Activated T-cell treated with anti-CD3 and anti-CD28 coated beads, Interleukin-2, amount 50 U/mL, for 72 hours (primary cell): ENCODE results near the gene FOXP1. TPM values are rescaled to one million over a fixed set of nuclear protein-coding genes. Genes with fewer than 3 reads are reported as not detected.
A peak's percentile ranks its signal among the peaks of the same experiment; 100 is the strongest.
"Not testable (repeated sequence)": the region's sequence is repeated elsewhere in the genome, so short reads cannot be mapped to it uniquely, and the experiment has no call there.

Experiments
- ATAC-seq, 2 donors: fragments of 150-1000 bp; cut with Tn5 transposase; replicated peaks in 1 of 2; 2 replicates each; pipeline ENCODE4 v1.10.0; 2021; ENCODE audit warnings: moderate library complexity in 2 of 2, mild to moderate bottlenecking in 1 of 2
- DNase-seq, 2 donors: peaks; one replicate each; pipeline ENCODE4 v3.0.0; 2021 to 2022; ENCODE audit warnings: mixed read lengths in 1 of 2
- H3K27ac Mint-ChIP-seq: one replicate; pipeline ENCODE4 v1.8.0; 2022; ENCODE audit warnings: mild to moderate bottlenecking, moderate library complexity, mixed read lengths
- H3K27me3 Mint-ChIP-seq: one replicate; pipeline ENCODE4 v1.8.0; 2022; ENCODE audit warnings: low read depth, mixed read lengths
- H3K36me3 Mint-ChIP-seq, 2 donors: one replicate each; pipeline ENCODE4 v1.8.0; 2022; ENCODE audit warnings: mixed read lengths in 2 of 2, mild to moderate bottlenecking in 1 of 2; ENCODE audit not compliant: insufficient read depth in 2 of 2
- H3K4me1 Mint-ChIP-seq: one replicate; pipeline ENCODE4 v1.8.0; 2022; ENCODE audit warnings: low read depth, mixed read lengths
- H3K4me3 Mint-ChIP-seq, 2 donors: one replicate each; pipeline ENCODE4 v1.8.0; 2022; ENCODE audit warnings: mild to moderate bottlenecking in 2 of 2, mixed read lengths in 2 of 2, moderate library complexity in 2 of 2
- H3K9me3 Mint-ChIP-seq, 2 donors: one replicate each; pipeline ENCODE4 v1.8.0; 2022; ENCODE audit warnings: mixed read lengths in 2 of 2
- total RNA-seq, 2 donors: library from RNA; stranded (reverse); gene quantifications; one replicate each; pipeline ENCODE4 v1.2.3, GENCODE V29; 2022

FOXP1 gene
- total RNA-seq, 2 donors from 2014 or later: 124 to 156 TPM

DNA sequence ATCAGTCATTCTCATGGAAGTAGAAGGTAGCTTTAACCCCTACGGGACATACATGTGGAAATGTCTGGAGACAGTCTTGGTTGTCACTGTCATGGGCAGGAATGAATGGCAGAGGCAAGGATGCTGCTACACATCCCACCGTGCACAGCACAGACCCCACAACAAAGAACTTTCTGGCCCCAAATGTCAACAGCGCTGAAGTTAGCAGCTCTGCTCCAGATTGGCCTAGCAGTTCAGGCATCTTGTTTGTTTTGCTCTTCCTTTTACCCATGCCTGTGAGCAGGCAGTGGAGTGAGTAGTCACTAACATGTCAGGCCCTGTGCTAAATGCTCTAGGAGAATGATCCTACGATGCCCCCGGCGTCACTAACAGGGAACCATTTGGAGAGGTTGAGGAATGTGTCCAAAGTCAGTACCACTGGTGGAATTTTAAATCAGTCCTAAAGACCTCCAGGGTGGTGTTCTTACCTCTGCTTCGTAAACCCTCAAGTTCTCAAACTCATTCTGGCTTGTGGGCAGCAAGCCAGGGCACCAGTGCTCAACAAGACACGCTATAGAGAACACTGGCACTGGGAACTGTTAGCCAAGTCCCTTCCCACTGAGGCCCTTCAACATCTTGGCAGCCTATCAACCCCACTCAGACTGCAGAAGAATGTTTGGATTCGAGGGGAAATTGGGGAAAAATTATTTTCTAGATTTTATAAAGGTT lies 142.2 kb downstream of the FOXP1 start:
- Mint-ChIP-seq H3K4me1 (peaks cover 96% of the 10 kb centered on the region), H3K9me3 (peaks cover 0 to 3% of the 10 kb centered on the region in 2 donors), H3K36me3 (peaks cover 3 to 4% of the 10 kb centered on the region in 2 donors), H3K4me3 (peak overlapping the region; percentile 70 to 79), H3K27me3 (no peaks in the 10 kb centered on the region), H3K27ac (peak overlapping the region; percentile 43)
- peak in 1 of 2 donors; percentile 10 for ATAC-seq
- no peak for DNase-seq

DNA sequence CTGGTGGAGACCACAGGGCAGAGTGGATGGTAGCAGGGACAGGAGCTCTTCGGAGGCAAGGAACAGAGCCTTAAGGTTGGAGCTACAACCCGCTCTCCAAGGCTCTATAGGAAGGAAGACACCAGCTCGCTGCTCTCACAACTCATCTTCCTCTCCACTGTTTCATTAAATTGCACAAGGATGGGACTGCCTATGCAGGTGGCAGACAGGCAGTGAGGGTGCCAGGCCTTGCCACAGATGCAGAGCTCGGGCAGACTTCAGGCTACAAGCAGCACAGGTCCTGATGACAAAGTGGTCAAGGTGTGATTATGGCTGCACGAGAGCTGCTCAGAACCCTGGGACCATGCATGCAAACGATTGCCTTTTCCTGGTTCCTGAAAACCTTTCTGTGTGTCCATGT lies 144.6 kb downstream of the FOXP1 start:
- Mint-ChIP-seq H3K4me3 (peak overlapping the region; percentile 2 to 31), H3K9me3 (no peaks in the 10 kb centered on the region), H3K36me3 (peaks cover 0 to 2% of the 10 kb centered on the region in 2 donors), H3K4me1 (peaks cover 85% of the 10 kb centered on the region), H3K27ac (peak overlapping the region; percentile 59), H3K27me3 (no peaks in the 10 kb centered on the region)
- DNase-seq: no peak
- no peak for ATAC-seq

DNA sequence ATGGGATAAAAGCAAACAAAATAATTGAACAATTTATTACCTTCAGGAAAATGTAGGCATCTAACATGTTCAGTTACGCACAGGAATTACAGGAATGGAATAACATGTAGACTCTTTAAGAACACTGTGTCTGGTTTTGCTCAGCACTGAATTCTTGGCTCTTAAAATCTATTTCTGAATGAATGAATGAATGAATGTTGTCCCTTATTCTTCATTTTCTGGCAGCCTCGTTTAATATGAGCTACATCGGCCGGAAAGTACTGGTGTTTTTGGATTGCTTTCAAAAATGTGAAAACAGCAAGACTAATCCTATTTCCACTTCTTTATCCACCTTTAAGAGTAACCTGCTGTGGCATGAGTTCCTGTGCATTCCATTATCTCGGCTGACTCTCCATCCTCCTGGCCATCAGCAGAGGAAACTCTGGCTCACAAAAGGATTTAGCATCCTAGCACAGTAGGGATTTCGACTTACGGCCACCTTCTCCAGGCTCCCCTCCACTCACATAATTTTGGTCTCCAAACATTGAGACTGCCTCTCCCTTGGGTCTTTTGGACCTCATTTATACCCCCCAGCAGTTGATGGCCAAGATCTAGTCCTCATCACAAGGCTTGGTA lies 145.3 kb downstream of the FOXP1 start:
- peak overlapping the region; percentile 31 to 47 for H3K4me3 Mint-ChIP-seq

DNA sequence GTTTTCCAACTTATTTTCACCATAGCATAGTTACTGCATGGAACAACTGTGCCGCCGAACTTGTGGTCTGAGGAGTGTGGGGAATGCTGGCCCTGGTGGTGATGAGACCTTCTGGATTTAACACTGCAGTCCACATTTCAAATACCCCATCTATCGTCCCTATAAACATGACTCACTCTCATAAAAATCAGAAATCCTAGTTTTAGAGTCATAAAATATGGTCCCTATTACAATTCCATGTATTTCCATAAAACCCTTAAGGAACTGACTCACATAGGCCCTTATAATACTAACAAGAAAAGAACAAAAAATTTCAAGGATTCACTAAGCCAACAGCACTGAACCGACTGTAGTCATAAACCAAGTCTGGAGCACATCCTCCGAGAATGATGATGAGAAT lies 147.2 kb downstream of the FOXP1 start:
- no peak for DNase-seq
- H3K9me3 Mint-ChIP-seq: no peaks in the 10 kb centered on the region
- ATAC-seq: no peak
- no peaks in the 10 kb centered on the region for H3K27me3 Mint-ChIP-seq
- H3K4me1 Mint-ChIP-seq: peaks cover 86% of the 10 kb centered on the region
- peaks cover 0 to 2% of the 10 kb centered on the region in 2 donors for H3K36me3 Mint-ChIP-seq
- peak overlapping the region in 1 of 2 donors; percentile 47 for H3K4me3 Mint-ChIP-seq
- H3K27ac Mint-ChIP-seq: no peak overlapping the region

More for the DNA sequence above, 145.3 kb downstream of the FOXP1 start:
- Mint-ChIP-seq H3K27me3 (no peaks in the 10 kb centered on the region), H3K36me3 (peaks cover 0 to 2% of the 10 kb centered on the region in 2 donors), H3K4me1 (peaks cover 85% of the 10 kb centered on the region), H3K9me3 (no peaks in the 10 kb centered on the region), H3K27ac (peak overlapping the region; percentile 59)
- no peak for ATAC-seq
- DNase-seq: no peak

DNA sequence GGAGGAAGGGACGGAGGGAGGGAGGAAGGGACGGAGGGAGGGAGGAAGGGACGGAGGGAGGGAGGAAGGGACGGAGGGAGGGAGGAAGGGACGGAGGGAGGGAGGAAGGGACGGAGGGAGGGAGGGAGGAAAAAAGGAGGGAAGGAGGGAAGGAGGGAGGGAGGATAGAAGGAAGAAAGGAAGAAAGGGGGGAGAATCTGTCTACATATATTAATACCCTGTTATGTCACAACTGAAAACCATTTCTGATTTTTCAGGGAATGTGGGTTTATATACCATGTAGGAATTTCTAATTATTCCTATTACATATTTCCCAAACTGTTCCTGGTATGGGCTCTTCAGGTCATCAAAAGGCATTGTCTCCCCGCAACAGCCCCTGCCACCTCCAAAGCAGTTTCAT lies 147.7 kb downstream of the FOXP1 start:
- H3K36me3 Mint-ChIP-seq, H3K27ac Mint-ChIP-seq, ATAC-seq, H3K4me3 Mint-ChIP-seq, H3K27me3 Mint-ChIP-seq, H3K9me3 Mint-ChIP-seq, DNase-seq: not testable (repeated sequence)
- peaks cover 86% of the 10 kb centered on the region for H3K4me1 Mint-ChIP-seq

DNA sequence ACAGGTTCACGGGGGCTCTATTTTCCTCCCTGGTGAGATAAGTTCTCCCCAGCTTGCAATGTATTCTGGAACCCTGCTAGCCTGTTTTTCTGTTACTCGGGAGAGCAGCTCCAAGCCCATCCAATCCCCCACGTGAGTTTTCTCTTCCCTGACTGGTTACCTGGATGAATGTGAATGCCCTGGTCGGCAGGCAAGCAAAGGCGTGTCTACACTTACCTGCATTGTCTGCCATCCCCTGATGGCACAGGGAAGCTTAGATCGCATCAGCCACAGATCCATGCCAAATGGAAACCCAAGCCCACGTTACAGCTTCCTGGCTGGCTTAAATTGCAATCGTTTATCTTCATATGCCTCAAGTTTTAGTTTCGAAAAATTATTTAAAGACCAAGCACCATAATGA lies 149.9 kb downstream of the FOXP1 start:
- Mint-ChIP-seq H3K27me3 (no peaks in the 10 kb centered on the region), H3K36me3 (peaks cover 0 to 2% of the 10 kb centered on the region in 2 donors), H3K27ac (no peak overlapping the region), H3K4me3 (peak overlapping the region; percentile 29 to 52), H3K9me3 (no peaks in the 10 kb centered on the region), H3K4me1 (peaks cover 85% of the 10 kb centered on the region)
- ATAC-seq (no peak), DNase-seq (no peak)

DNA sequence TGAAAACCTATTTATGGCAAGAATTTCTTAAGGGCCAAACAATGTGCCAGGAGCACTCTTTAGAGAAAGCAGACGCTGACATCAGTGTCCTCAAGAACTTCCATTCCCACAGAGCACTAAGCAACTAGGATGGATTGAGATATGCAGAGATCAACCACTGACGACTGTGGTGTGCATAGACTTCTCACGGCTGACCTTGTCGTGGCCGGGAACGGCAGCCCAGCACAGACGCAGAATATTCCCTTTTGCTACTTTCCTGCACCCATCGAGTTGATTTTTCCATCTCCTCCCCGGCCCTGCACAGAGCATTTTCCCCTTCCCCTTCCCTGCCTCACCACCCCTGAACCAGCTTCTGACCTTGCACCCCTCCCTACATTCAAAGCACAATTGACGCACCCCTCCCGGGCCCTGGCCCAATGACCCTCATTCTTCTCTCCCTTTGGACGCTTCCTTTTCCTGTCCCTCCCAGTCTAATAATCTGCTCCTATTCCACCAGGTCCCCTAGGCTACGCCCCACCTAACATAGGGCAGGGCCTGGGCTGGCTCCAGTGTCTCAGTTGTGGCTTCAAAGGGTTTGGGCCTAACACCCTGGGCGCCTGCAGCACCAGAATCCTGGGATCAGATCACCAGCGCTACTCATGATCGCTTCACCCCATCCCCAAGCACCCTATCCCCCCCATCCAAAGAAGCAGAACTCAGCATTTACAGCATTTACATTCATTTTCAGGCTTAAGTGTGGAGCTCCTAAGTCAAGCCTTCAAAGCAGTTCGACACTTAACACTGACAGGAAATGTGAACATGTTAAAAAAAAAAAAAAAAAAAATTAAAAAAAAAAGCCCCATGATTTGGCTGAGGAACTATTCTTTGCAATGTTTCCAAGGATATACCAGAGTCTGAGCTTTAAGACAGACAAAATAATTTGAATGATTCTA lies 151.2 kb downstream of the FOXP1 start:
- H3K4me3 Mint-ChIP-seq: peak overlapping the region; percentile 67 to 72
- ATAC-seq (peak; percentile 38 to 42), DNase-seq (no peak)

DNA sequence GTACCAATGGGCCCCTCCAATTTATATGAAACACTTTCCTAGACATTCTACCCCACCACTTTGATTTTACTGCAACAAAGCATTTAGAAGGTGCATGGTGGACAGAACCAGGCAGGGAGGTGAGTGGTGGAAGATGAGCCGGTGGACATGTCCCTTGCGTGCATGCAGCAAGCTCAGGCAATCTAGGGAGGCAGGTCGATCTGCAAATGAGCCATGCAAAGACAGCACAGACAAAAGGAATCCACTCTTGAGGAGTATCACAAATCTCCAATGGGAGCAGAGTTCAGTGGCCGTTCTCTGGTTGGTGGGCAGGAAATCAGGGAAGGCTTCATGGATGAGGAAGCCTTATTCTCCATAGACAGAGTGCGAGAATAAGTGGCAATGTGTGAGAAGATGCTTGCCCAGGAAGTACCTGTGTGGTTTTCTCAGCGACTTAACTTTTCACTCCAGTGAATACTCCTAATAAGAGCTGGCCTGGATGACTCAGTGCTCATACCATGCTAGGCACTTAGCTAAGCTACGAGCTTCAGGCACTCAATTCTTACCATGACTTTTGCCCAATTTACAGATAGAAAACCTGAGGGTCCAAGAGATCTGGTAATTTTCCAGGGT lies 152.5 kb downstream of the FOXP1 start:
- ATAC-seq (peak; percentile 45 to 59), DNase-seq (no peak)
- no peaks in the 10 kb centered on the region for H3K27me3 Mint-ChIP-seq
- peak overlapping the region; percentile 22 for H3K27ac Mint-ChIP-seq
- H3K36me3 Mint-ChIP-seq: peaks cover 0 to 2% of the 10 kb centered on the region in 2 donors
- no peaks in the 10 kb centered on the region for H3K9me3 Mint-ChIP-seq
- H3K4me1 Mint-ChIP-seq: peaks cover 87% of the 10 kb centered on the region
- H3K4me3 Mint-ChIP-seq: peak overlapping the region; percentile 40 to 72

More for the DNA sequence above, 151.2 kb downstream of the FOXP1 start:
- peaks cover 85% of the 10 kb centered on the region for H3K4me1 Mint-ChIP-seq
- H3K9me3 Mint-ChIP-seq: no peaks in the 10 kb centered on the region
- H3K36me3 Mint-ChIP-seq: peaks cover 0 to 2% of the 10 kb centered on the region in 2 donors
- H3K27me3 Mint-ChIP-seq: no peaks in the 10 kb centered on the region
- peak overlapping the region; percentile 85 for H3K27ac Mint-ChIP-seq

DNA sequence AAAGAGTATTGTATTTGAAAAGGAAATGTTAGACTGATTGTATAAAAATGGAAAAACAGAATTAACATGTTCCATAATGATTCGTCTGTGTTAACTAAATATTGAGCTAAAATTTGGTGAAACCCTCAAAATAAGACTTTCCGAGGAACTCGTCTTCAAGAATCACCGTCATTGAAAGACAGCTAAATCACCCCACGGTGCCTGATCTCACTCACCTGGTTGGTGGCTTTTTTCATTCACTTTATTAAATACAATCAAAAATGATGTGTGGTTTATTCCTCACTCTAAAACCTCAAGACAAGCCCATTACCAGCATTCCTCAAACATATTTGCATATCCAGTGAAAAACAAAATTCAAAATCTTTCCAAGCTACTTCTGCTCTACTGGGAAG lies 153.9 kb downstream of the FOXP1 start:
- Mint-ChIP-seq H3K4me3 (peak overlapping the region; percentile 67 to 73), H3K27ac (peak overlapping the region; percentile 52), H3K9me3 (no peaks in the 10 kb centered on the region), H3K36me3 (peaks cover 0 to 2% of the 10 kb centered on the region in 2 donors), H3K4me1 (peaks cover 95% of the 10 kb centered on the region), H3K27me3 (no peaks in the 10 kb centered on the region)
- ATAC-seq (no peak), DNase-seq (no peak)

DNA sequence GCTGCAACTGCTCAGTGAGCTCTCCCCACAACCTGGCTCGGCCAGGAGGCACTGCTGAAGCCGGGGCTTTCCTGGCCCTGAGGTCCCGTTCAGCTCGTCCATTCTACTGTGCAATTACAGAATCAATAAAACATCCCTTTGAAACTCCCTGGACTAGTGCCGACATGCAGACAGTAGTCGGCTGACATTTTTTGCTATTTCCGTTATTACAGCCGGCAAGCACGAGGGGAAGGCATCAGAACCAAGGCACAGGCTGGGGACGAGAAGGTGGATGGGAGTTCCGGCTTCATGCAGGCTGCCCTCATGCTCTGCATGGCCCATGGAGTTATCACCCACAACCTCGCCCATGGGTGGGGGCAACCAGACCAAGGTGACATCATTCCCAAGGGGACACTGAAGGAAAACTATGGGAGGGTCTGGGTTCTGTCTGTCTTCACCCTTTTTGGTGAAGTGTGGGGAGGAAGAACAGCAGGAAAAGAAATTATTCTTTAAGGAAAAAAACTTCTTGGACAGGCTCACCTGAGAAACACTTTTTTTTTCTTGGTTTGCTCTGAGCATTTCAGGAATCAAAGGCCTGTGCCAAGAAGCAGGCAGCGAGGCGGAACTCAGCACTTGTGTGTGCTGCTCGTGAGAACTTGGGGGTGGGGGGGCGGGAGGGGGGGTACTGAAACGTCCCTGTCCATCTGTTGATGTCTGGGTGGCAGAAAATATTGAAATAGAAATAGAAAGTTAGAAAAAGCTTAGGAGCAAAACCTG lies 154.5 kb downstream of the FOXP1 start:
- Mint-ChIP-seq H3K4me1 (peaks cover 99% of the 10 kb centered on the region), H3K27me3 (no peaks in the 10 kb centered on the region), H3K27ac (peak overlapping the region; percentile 52), H3K4me3 (peak overlapping the region; percentile 67 to 73), H3K9me3 (no peaks in the 10 kb centered on the region), H3K36me3 (peaks cover 0 to 2% of the 10 kb centered on the region in 2 donors)
- ATAC-seq (no peak), DNase-seq (no peak)

DNA sequence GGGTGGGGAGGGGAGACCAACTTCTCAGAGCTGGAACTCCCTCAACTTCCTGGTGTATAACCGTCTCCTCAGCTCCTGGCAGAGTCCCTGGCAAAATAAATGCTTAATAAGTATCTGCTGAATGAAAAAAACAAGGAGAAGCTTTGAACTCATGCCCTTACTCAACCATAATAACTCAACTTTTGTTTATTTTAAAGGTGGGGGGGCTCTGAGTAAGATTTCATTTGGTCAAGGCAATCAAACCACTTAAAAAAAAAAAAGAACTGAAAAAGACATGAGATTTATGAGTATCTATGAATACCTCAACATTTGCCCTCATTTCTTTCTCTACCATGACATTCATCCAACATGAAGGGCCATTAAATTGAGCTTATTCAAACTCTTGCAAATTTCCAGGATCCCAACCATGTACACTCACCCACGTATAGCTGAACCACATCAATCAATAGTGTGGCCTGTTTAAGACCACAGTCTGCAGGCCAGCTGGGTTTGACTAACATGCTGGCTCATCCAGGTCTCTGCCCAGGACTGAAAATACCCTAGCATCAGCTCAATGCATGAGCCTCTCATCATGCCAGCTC lies 157.9 kb downstream of the FOXP1 start:
- peak; percentile 39 to 57 for DNase-seq
- peak overlapping the region; percentile 27 to 31 for H3K4me3 Mint-ChIP-seq
- H3K27me3 Mint-ChIP-seq: no peaks in the 10 kb centered on the region
- no peak overlapping the region for H3K27ac Mint-ChIP-seq
- H3K9me3 Mint-ChIP-seq: no peaks in the 10 kb centered on the region
- H3K36me3 Mint-ChIP-seq: peaks cover 0 to 2% of the 10 kb centered on the region in 2 donors
- peaks cover 99% of the 10 kb centered on the region for H3K4me1 Mint-ChIP-seq
- ATAC-seq: peak; percentile 35 to 39
